ENCODE measurements around the gene PARN.

Gene PARN

GRCh38 chr16:14609716-14610115, 20.3 kb downstream of the PARN start:
- H3K27ac ChIP-seq, result no peak overlapping the region

GRCh38 chr16:14608604-14609003, 21.5 kb downstream of the PARN start:
- no peak for TF ChIP-seq CTCF (conservative IDR thresholded peaks at IDR 0.05)
- no peak overlapping the region for H3K27ac ChIP-seq

More at GRCh38 chr16:14609716-14610115, 20.3 kb downstream of the PARN start:
- no peak for TF ChIP-seq CTCF (conservative IDR thresholded peaks at IDR 0.05)

GRCh38 chr16:14608111-14608566, 21.9 kb downstream of the PARN start:
- no peak for TF ChIP-seq CTCF (conservative IDR thresholded peaks at IDR 0.05)
- H3K27ac ChIP-seq, result no peak overlapping the region

- no peak for TF ChIP-seq CTCF (conservative IDR thresholded peaks at IDR 0.05)
- H3K27ac ChIP-seq, result no peak overlapping the region
Observed at GRCh38 chr16:14606102-14606501, 24.0 kb downstream of the PARN start.

- H3K27ac ChIP-seq, result no peak overlapping the region
- TF ChIP-seq CTCF (conservative IDR thresholded peaks at IDR 0.05), result no peak
Observed at GRCh38 chr16:14602443-14602963, 27.6 kb downstream of the PARN start.

- TF ChIP-seq CTCF (conservative IDR thresholded peaks at IDR 0.05), result peak; percentile 62
- no peak overlapping the region for H3K27ac ChIP-seq
Observed at GRCh38 chr16:14600164-14600563, 29.9 kb downstream of the PARN start.

GRCh38 chr16:14586637-14587305, 43.3 kb downstream of the PARN start:
- H3K27ac ChIP-seq, result peak overlapping the region; percentile 55
- TF ChIP-seq CTCF (conservative IDR thresholded peaks at IDR 0.05), result no peak
